H1 (cell line): ENCODE results near the gene MRGPRX2. TPM values are rescaled to one million over a fixed set of nuclear protein-coding genes. Genes with fewer than 3 reads are reported as not detected.

ENCODE experiments used
- ASH2L ChIP-seq: fragments of 200-600, 300-600 bp; sonication (generic); IDR thresholded peaks from one replicate; pipeline ENCODE4 v1.7.1; 2017; ENCODE audit warnings: low read length
- SIX5 ChIP-seq: IDR thresholded peaks from 2 replicates; pipeline ENCODE4 v1.6.1; 2011; ENCODE audit warnings: mild to moderate bottlenecking, low read depth, low read length
- polyA plus RNA-seq, 7 experiments: library from polyadenylated mRNA; depleted of rRNA in 3 of 7; stranded (reverse) in 5 of 7; unstranded in 2 of 7; fragments of >200 nt in 5 of 7; fragments of 200-250 nt in 2 of 7; gene quantifications; 1 replicate in 5 of 7; 2 replicates in 1 of 7; 4 replicates in 1 of 7; pipeline versions ENCODE4 v1.2.1 to v1.2.3, GENCODE V29; 2011 to 2013; ENCODE audit warnings: missing spikeins in 2 of 7, mixed read lengths in 2 of 7
- total RNA-seq: library from RNA; stranded (reverse); fragmentation: NEBNext Ultra II Directional; extraction: Animal tissue kit (Norgen Biotek cat#: 25700); gene quantifications from 2 replicates; pipeline ENCODE4 v1.2.1, GENCODE V29; 2021

Gene MRGPRX2
- total and polyA plus RNA-seq, 2 of the 8 experiments (the other 6 are each of a cell fraction or from before 2014, with no cell fraction given): not detected

DNA sequence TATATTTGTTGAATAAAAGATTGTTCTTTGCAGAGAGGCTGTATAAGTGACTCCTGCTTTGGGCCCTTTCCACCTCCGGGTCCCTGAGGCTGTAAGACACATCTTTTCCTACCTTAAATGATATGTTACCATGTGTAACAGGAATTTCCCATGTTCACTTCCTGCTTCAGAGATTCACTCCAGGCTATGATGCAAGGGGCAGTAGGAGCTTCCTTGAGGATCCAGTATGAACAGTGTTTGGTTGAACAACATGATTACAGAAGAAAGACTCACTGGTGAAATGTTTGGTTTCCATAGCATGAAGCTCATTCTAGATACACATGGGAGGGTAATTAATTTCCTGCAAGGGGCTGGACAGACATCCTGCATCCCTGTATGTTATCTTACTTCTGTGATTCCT lies 30.8 kb upstream of the MRGPRX2 start (continued):
- TF ChIP-seq ASH2L (no peak), SIX5 (no peak)
